C4-2B (cell line): ENCODE measurements around the gene FRMD5.

Experiments used
- H3K27ac ChIP-seq: fragments of 450-650 bp; 2 replicates; pipeline ENCODE4 v1.5.1; 2017
- ZFX ChIP-seq: fragments of 450-650 bp; IDR thresholded peaks from 2 replicates; pipeline ENCODE4 v1.6.1; 2017
- TF ChIP-seq, protein P1 (sequence below): fragments of 450-650 bp; conservative IDR thresholded peaks from 2 replicates; pipeline ENCODE4 v1.5.1; 2017; ENCODE audit warnings: mild to moderate bottlenecking

The FRMD5 gene

DNA sequence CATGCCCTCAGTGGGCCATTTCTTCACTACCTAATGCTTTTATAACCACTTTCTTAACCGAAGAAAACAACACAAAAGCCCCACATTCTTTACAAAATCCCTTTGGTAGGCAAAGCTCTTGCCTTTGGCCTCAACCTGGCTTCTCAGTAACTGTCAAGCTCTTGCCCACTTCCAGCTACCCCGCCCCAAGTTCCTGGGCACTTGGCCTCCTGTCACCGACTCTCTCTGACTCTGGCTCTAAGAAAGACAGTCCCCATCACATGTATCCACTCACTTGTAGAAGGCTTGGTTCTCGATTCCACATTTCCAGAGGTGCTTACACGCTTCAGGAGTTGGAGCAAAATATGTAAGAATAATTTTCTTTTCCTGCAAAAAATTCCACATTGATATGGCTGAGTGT, 307.2 kb downstream of the FRMD5 start:
- TF ChIP-seq, protein P1, sequence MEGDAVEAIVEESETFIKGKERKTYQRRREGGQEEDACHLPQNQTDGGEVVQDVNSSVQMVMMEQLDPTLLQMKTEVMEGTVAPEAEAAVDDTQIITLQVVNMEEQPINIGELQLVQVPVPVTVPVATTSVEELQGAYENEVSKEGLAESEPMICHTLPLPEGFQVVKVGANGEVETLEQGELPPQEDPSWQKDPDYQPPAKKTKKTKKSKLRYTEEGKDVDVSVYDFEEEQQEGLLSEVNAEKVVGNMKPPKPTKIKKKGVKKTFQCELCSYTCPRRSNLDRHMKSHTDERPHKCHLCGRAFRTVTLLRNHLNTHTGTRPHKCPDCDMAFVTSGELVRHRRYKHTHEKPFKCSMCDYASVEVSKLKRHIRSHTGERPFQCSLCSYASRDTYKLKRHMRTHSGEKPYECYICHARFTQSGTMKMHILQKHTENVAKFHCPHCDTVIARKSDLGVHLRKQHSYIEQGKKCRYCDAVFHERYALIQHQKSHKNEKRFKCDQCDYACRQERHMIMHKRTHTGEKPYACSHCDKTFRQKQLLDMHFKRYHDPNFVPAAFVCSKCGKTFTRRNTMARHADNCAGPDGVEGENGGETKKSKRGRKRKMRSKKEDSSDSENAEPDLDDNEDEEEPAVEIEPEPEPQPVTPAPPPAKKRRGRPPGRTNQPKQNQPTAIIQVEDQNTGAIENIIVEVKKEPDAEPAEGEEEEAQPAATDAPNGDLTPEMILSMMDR = no peak
- no peak for TF ChIP-seq ZFX
- H3K27ac ChIP-seq = no peak overlapping the region

DNA sequence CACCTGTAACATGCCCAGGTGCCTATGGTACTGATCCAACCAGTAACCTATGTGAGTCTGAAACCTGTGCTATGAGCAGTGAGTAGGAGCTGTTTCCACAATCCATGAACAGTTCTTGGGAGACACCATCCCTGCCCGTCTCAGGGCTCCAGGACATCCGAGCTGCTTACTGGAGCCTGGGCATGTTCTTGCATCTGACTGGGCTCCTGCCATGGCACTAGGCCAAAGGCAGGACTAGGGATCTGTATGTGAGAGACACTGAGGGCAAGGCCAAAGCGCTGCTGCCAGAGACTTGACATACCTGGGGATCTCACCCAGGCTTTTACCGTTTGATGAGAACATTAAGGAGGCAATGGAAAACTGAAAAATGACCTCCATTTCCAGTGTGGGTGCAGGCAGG, 308.5 kb downstream of the FRMD5 start:
- no peak overlapping the region for H3K27ac ChIP-seq
- TF ChIP-seq, protein P1 = no peak
- TF ChIP-seq ZFX = no peak

DNA sequence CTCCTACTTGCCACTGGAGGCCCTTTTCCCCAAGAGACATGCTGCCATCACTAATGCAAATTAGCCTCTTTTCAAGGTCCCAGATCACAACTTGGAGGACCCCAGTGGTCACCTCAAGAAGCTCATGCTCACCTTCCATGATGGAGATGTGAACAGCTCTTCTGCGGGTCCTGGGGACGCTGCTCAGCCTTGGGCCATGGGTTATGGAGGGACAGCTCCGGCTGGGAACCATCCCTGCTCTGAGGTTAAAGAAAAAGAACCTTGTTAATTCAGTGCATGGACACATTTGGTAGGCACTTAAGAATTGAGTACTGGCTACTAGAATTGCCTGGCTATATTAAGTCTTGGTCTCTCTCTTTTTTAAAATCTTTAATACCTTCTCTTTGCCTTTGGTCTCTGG, 311.5 kb downstream of the FRMD5 start:
- H3K27ac ChIP-seq = no peak overlapping the region
- TF ChIP-seq, protein P1 = no peak
- no peak for TF ChIP-seq ZFX

DNA sequence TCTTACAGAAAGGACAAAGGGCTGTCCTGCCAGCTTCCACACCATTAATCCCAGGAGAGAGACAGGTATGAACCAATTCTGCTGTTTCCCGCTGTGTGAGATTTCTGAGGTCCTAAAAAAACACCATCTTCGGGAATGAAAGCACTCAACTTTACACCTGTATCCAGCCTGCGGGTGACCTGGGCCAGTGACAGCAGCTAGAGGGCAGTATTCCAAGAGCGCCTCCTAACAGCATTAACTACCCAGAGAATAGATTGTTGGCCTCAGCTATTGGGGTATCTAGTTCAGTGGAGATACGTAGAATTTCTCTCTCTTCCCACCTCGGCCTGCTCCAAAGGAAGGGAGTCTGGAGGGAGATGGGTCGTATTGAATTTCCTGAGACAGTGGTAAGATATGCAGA, 313.1 kb downstream of the FRMD5 start:
- H3K27ac ChIP-seq = no peak overlapping the region
- TF ChIP-seq ZFX = no peak
- TF ChIP-seq, protein P1 = peak; percentile 72

DNA sequence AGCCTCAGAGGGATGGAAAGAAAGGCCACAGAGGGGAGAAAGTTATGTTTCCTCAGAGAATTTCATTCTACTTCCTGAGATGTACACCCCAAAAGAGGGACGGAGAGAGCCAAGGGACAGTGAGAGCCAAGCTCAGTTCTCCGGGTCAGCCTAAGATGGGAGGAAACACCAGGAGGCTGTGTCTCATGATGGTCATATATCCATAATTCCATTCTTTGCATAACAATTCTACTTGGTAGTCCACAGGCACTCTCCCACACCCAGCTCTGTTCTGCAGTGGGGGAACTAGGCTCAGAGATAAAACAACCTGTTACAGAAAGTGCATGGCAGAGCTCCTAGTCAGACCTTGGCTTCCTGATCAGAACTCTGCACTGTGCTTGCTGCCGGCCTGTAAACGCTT, 313.8 kb downstream of the FRMD5 start:
- H3K27ac ChIP-seq = no peak overlapping the region
- TF ChIP-seq ZFX = no peak
- TF ChIP-seq, protein P1 = no peak

DNA sequence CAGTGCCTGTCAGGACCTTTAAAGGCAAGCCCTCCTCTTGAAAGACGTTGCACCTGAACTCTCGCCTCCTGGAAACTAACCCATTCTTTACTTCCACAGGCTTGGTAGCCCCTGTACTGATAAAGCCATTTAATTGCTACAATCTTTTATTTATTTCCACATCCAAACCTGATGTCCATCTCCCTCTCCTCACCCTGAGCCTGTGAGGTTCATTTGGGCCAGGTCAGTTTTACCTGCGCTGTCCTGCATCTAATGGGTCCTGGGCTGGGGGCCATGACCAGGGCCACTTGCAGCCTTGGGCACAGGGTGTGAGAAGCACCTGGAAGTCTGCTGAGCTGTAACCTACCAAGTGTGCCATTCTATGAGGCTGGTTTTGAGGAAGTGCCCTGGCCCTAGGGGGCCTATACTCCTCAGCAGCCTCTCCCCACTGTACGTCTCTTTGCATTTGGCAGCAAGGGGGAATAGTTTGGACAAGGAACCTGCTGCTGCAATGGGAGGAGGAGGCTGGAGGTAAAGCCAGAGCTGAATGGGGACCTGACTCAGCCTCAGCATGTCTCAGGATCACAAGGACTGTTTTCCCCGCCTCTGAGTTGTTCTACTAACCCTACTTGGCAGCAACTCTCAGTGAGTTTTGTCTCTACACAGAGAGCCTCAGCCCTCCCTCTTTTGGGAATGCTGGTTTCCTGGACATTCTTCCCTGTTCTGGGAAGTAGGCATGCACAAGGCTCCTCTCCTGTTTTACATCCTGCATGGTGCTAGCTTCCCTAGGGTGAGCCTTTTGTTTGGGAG, 314.5 kb downstream of the FRMD5 start:
- TF ChIP-seq, protein P1 = no peak
- no peak for TF ChIP-seq ZFX
- no peak overlapping the region for H3K27ac ChIP-seq

DNA sequence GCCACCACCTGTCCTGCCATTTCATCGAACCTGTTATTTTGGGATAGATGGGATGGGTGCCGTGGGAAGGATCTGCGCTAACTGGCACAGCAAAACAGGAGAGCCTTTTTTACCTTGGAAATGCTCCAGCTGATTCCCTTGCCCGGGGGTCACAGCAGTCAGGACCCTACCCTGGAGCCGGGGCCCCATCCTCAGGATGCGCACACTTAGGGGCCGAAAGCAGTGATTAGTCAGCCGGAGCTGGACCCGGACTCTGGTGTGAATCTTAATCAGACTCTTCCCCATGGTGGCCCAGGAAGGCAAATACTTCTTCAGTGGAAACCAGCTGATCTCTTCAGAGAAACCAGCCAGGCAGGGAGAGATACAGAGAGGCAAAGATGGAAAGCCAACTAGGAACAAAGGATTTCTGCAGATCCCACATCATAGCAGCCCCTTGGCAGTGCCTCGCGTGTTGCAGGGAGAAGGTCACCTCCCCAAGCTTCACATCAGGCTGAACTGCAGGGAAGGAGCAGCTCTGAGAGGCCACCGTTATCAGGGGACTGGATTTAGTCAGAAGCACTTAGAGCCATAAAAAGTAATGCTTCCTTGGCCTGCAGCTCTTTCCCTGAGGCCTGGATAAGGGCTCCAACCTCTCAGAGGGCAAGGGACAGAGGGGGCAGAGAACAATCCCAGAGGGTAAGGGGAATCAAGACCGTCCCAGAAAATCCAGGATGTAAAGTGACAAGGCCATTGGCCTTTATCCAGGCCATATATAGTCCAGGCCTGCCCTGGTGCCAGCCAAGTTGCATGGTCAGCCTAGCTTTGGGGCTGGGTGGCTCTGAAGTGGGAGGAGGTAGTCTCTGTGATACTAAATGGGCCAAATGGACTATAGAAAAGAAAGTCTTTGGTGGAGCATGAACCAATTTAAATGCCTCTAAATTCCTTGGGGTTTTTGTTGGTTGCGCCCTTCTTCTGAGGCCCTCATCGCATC, 315.4 kb downstream of the FRMD5 start:
- no peak for TF ChIP-seq ZFX
- H3K27ac ChIP-seq = no peak overlapping the region
